ENCODE data around the gene FUBP3.

FUBP3 gene

DNA sequence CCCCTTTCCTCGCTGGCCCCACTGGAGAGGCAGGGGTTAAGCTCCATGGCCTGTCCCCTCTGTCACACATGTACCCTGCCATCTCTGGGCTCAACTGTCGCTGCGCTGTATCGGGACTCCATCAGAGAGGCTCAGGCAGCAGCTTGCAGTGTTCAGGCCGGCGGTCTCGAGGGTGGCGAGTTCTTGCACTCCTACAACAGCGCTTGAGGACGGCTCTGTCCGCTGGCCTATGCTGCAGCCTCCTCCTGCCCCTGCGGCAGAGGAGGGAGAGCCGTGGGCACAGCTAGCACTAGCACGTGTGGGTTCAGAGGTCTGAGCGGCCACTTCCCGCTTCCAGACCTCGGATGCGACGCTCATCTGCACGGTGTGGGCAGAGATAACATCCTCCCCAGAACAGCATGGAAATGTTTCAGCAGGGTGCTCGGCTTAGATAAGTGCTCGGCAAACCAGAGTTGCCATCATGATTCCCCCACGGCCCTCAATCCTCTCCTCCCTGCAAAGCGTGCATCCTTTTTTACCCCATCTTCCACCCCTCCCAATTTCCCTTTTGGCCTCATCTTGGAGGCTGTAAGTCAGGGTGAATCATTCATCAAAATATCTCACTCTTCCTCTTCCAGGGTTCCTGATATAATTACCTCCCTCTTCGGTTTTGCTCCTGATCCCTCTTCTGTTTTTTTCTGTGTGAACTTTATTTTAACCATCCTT, 41.9 kb upstream of the FUBP3 start:
- DNase-seq (ENCODE audit: low read depth) = peak; percentile 30
- TF ChIP-seq, protein P1, sequence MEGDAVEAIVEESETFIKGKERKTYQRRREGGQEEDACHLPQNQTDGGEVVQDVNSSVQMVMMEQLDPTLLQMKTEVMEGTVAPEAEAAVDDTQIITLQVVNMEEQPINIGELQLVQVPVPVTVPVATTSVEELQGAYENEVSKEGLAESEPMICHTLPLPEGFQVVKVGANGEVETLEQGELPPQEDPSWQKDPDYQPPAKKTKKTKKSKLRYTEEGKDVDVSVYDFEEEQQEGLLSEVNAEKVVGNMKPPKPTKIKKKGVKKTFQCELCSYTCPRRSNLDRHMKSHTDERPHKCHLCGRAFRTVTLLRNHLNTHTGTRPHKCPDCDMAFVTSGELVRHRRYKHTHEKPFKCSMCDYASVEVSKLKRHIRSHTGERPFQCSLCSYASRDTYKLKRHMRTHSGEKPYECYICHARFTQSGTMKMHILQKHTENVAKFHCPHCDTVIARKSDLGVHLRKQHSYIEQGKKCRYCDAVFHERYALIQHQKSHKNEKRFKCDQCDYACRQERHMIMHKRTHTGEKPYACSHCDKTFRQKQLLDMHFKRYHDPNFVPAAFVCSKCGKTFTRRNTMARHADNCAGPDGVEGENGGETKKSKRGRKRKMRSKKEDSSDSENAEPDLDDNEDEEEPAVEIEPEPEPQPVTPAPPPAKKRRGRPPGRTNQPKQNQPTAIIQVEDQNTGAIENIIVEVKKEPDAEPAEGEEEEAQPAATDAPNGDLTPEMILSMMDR (conservative IDR thresholded peaks at IDR 0.05; ENCODE audit: control insufficient read depth, insufficient read depth, low read depth, low read length) = no peak
- H3K4me3 ChIP-seq (ENCODE audit: control insufficient read depth, low read depth, low read length) = no peak overlapping the region

DNA sequence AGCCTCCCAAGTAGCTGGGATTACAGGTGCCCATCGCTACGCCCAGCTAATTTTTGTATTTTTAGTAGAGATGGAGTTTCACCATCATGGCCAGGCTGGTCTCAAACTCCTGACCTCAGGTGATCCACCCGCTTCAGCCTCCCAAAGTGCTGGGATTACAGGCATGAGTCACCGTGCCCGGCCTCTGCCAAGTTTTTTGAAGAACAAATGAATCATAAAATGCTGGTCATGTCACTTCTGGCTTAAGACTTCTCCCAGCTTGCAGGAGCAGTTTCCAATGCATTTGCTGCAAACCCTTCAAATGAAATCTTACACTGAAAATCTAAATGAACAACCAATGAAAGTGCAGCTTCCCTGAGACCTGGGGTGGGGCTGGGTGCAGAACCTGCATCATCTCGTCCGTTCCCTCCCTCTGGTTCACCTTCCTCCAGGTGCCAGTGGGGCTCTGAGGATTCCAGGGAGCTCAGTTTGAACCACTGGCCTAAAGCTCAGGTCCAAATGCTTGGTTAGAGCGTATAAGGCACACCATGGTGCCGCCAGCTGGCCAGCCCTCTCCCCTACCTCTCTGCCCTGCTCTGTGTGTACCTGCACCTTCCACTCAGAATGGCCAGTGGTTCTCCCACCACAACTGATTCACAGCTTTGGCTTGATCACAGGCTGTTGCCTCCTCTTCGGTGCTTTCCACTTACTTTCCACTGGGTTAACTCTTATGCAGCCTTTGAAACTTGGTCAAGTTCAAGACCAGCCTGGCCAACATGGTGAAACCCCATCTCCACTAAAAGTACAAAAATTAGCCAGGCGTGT, 39.8 kb upstream of the FUBP3 start:
- H3K4me3 ChIP-seq (ENCODE audit: control insufficient read depth, low read depth, low read length) = no peak overlapping the region
- peak; percentile 85 for DNase-seq (ENCODE audit: low read depth)
- TF ChIP-seq, protein P1 (conservative IDR thresholded peaks at IDR 0.05; ENCODE audit: control insufficient read depth, insufficient read depth, low read depth, low read length) = no peak

- no peak for DNase-seq (ENCODE audit: low read depth)
- TF ChIP-seq, protein P1 (conservative IDR thresholded peaks at IDR 0.05; ENCODE audit: control insufficient read depth, insufficient read depth, low read depth, low read length) = no peak
- no peak overlapping the region for H3K4me3 ChIP-seq (ENCODE audit: control insufficient read depth, low read depth, low read length)
Observed at GRCh38 chr9:130541533-130541932, 37.8 kb upstream of the FUBP3 start.

DNA sequence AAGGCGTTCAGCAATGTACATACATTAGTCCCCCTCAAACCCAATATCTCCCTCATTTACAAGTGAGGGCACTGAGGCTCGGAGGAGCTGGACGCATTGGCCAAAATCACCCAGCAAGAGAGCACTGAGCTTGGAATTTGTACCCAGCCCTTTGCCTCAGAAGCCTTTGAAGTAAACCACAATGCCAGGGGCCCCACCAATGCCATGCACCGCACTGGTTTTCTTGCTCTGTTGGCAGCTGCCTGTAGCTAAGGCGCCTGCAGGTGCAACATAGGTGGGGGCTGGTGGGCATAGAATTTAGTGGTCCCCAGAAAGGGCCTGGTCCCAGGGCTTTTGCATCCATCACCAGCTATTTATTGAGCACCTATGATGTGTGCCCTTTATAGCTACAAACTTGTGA, 37.3 kb upstream of the FUBP3 start:
- TF ChIP-seq, protein P1 (conservative IDR thresholded peaks at IDR 0.05; ENCODE audit: control insufficient read depth, insufficient read depth, low read depth, low read length) = no peak
- H3K4me3 ChIP-seq (ENCODE audit: control insufficient read depth, low read depth, low read length) = no peak overlapping the region
- no peak for DNase-seq (ENCODE audit: low read depth)

DNA sequence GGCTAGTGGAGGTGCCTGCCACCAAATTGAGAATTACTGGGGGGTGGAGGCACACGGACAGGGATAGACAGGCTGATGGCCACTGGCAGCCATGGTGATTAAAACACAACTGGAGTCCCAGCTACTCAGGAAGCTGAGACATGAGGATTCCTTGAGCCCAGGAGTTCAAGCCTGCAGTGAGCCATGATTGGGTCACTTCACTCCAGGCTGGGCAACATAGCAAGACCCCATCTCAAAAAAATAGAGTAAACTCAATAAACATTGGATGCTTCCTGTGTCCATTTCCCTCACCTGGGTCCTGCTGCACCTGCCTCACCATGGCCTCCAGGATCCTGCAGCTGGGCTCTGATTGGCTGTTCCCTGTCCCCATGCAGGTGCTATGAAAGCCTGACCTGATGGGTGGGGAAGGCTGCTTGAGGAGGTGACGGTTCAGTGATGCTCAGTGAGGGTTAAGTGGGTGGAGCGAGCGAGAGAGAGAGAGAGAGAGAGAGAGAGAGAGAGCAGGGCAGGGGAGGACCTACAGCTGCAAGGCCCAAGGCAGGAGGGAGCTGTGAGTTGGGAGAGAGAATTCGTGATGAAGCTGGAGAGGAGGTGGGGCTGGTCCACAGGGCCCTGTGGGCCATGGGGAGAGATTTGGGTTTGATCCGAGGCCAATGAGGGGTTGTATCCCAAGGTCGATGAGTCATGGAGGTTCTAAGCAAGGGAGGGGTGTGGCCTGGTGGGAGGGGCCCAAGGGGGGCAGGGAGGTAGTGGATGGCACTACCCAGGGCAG, 36.7 kb upstream of the FUBP3 start:
- DNase-seq (ENCODE audit: low read depth) = peak; percentile 66
- TF ChIP-seq, protein P1 (conservative IDR thresholded peaks at IDR 0.05; ENCODE audit: control insufficient read depth, insufficient read depth, low read depth, low read length) = no peak
- no peak overlapping the region for H3K4me3 ChIP-seq (ENCODE audit: control insufficient read depth, low read depth, low read length)

DNA sequence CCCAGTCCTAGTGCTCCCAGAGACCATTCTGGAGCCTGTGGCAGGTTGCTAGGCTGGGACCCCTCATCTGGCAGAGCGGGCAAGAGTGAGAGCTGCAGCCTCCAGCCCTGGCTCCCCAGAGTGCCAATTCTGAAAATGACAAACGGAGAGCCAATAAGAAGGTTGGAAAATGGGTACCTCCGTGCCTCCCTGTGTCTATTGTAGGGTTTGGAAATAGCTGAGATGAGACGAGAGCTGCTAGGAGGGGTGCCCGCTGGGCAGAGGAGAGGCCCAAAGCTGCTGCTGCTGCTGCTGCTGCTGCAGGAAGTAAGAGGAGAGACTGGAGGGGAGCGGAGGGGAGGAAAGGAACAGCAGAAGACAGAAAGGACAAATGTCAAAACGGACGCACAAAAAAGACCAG, 36.0 kb upstream of the FUBP3 start:
- TF ChIP-seq, protein P1 (conservative IDR thresholded peaks at IDR 0.05; ENCODE audit: control insufficient read depth, insufficient read depth, low read depth, low read length) = no peak
- H3K4me3 ChIP-seq (ENCODE audit: control insufficient read depth, low read depth, low read length) = no peak overlapping the region
- DNase-seq (ENCODE audit: low read depth) = no peak
